ENCODE data around the gene AGAP5.

The AGAP5 gene

DNA sequence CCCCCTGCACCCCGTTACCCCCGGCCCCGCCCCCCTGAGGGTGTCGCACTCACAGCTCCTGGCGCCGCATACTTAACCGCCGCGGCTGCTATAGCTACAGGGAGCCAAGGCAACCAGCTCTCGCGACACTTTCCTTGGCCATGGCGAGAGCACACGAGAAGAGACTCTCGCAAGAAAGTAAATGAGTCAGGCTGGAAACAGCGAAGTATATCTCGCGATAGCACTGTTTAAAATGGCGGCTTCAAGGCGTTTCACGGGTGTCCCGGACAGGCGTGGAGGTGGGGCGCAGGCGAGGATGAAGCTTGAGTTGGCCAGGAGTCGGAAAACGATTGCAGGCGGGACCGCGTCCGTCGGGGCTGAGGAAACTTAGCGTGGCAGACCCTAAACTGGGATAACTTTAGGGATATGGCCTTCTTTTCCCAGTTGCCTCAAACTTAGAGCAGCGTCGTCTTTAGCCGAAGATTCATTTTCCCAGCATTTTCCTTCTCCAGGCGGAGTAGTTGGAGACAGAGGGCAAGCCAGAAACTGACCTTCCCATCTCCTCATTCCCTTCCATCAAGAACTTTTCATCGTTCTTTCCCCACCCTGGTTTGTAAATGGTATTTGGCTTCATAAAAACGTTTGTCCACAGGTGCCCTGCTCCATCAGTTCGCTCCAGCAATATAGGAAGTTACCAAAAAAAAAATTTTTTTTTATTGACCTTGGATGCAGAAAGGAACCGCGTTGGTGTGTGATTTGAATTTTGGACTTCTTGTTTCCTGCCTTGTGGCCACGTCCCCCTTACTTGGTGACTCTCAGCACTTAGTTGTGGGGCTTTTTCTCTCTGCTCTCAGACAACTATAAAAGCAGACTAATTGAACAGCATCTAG lies 71.8 kb downstream of the AGAP5 start:
- DNase-seq (ENCODE audit: low spot score) = peak; percentile 93

DNA sequence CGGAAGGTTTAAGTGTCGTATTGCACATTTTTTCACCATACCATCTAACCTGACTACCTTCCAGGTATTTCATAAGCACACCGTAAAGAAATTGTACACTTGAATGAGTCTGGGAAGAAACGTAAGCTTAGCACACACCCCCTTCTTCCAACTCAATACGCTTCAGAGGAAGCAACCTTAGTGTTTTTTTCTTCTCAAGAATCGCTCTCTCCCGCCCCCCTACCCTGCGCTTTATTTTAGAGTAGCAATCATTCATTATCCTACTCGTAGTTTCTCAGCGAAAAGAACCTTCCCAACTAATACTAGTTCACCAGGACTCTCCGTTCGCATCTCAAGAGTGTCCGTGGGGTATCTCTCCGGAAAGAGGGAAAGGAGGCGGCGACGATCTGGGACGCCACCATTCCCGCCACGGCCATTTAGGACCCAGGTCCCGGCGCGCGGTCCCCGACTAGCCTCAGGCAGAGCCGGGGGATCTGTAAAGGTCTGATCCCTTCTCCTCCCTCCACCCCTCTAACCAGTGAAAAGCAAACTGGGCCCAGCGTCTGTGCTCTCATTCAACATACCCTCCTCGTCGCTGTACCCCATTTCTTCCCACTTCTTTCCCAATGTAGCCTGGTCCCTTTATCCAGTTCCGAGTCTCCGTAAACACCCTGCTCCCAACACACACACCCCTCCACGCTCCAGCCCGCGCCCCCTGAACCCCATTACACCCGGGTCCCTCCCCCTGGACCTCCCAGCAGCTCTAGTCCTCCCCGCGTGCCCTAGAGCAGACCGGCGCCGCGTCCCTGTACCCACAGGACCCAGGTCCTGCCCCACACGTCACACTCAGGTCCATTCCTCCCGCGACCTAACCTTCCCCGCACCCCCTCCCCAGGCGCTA lies 72.7 kb downstream of the AGAP5 start:
- DNase-seq (ENCODE audit: low spot score) = no peak

All from putamen (tissue), 1 donor.